LNCAP (cell line): ENCODE measurements around the gene CNTRL.

Experiments
- TF ChIP-seq, protein P1 (sequence below): fragments of 450-650 bp; IDR thresholded peaks from 2 replicates; pipeline ENCODE4 v1.5.1; 2017; ENCODE audit warnings: mild to moderate bottlenecking

Gene CNTRL

DNA sequence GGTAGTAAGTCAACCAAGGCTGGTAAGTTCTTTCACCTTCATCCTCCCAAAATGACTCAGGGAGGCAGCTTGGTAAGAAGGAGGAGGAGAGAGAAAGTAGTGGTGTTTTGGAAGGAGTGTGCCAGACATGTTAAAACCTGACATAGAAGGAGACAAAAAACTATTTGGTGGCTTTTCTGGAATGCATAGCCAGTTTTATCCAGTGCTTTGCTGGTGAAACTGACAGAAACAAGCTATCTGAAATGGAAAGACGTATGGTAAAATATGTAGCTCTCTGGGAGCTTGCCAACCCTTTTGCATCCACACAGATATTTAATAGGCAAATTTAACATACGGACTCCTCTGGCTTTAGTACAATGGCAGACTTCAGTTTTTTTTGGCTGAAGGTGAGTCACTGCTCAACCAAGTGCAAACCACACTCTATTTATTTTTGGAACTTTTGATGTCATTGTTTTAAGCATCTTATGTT lies 81.5 kb downstream of the CNTRL start:
- TF ChIP-seq, protein P1, sequence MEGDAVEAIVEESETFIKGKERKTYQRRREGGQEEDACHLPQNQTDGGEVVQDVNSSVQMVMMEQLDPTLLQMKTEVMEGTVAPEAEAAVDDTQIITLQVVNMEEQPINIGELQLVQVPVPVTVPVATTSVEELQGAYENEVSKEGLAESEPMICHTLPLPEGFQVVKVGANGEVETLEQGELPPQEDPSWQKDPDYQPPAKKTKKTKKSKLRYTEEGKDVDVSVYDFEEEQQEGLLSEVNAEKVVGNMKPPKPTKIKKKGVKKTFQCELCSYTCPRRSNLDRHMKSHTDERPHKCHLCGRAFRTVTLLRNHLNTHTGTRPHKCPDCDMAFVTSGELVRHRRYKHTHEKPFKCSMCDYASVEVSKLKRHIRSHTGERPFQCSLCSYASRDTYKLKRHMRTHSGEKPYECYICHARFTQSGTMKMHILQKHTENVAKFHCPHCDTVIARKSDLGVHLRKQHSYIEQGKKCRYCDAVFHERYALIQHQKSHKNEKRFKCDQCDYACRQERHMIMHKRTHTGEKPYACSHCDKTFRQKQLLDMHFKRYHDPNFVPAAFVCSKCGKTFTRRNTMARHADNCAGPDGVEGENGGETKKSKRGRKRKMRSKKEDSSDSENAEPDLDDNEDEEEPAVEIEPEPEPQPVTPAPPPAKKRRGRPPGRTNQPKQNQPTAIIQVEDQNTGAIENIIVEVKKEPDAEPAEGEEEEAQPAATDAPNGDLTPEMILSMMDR = no peak

- TF ChIP-seq, protein P1 = no peak
Observed at GRCh38 chr9:121157939-121158338, 83.2 kb downstream of the CNTRL start.

DNA sequence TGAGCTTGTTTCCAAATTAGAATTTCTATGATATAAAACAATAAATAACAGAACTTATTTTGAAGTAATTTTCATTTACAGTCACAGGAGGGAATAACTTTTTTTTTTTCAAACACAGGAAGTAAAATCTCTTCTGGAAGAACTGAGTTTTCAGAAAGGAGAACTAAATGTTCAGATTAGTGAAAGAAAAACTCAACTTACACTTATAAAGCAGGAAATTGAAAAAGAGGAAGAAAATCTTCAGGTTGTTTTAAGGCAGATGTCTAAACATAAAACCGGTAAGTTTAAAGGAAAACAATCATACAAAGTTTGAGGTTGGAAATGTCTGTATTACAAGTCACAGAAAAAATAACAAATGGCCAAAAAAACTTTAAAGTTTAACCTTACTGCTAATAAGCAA lies 85.3 kb downstream of the CNTRL start:
- TF ChIP-seq, protein P1 = no peak

DNA sequence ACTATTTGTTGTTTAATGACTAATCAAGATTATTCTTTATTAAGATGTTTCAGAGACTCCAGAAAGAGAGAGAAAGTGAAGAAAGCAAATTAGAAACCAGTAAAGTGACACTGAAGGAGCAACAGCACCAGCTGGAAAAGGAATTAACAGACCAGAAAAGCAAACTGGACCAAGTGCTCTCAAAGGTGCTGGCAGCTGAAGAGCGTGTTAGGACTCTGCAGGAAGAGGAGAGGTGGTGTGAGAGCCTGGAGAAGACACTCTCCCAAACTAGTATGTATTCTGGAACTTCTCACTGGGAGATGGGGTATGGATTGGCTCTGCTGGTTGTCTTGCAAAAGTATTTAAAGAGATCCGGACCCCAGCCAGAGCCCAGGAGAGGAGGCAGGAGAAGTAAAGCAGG lies 93.3 kb downstream of the CNTRL start:
- TF ChIP-seq, protein P1 = no peak

DNA sequence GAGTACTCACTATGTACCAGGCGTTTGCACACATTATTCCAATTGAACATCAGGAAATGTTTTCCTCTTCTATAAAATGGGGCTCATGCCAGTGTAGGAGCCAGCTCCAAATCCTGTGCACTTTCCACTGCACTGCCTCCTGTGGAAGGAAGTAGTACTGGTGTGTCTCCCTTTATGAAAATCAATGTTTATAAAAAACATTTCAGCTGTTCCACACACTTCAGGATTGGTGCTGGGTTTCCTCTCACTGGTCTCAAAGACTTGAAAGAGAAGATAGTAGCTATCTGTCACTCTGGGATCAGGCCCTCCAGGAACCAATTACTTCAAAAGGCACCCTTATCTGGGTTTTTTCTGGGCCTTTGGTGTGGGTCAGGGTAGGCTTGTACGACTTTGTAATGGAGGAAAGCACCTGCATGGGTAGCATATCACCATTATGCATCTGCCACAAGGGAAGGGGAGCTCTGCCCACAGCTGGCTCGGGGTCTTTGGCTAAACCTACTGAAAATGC lies 94.4 kb downstream of the CNTRL start:
- TF ChIP-seq, protein P1 = peak; percentile 64

- TF ChIP-seq, protein P1 = no peak
Observed at GRCh38 chr9:121171236-121171635, 96.5 kb downstream of the CNTRL start.

GRCh38 chr9:121172726-121173487 lies 98.2 kb downstream of the CNTRL start:
- TF ChIP-seq, protein P1 = no peak
